Measurements from ENCODE around the gene PPP2R2C. TPM values are rescaled to one million over a fixed set of nuclear protein-coding genes. Genes with fewer than 3 reads are reported as not detected.

Gene PPP2R2C
- total and polyA plus RNA-seq, 9 of the 15 experiments (the other 6 are each of a cell fraction or from before 2014, with no cell fraction given) = 0.04 to 0.06 TPM; not detected in 7

- TF ChIP-seq TSHZ1 (CRISPR knock-in tag; IDR thresholded peaks at IDR 0.05) (no peak), CC2D1A (IDR thresholded peaks at IDR 0.05) (no peak), MAFK (IDR thresholded peaks at IDR 0.05; ENCODE audit: low read length) (no peak), MYNN (IDR thresholded peaks at IDR 0.05) (no peak), MYNN (CRISPR knock-in tag; IDR thresholded peaks at IDR 0.05) (no peak), NRF1 (conservative IDR thresholded peaks at IDR 0.05 in 1 of 2, IDR thresholded peaks at IDR 0.05 in 1 of 2) (no peak), PHTF2 (CRISPR knock-in tag; IDR thresholded peaks at IDR 0.05) (no peak), RCOR1 (IDR thresholded peaks at IDR 0.05; ENCODE audit: borderline replicate concordance in 1 of 2, low read depth in 2 of 2, low read length in 2 of 2) (0 out of 4 replicates have a peak, but pooled peaks of 1 of the 2 experiments have one; percentile 15), ZNF431 (CRISPR knock-in tag; IDR thresholded peaks at IDR 0.05) (no peak), MEIS2 (IDR thresholded peaks at IDR 0.05; ENCODE audit: partially characterized antibody) (no peak), CBX1 (IDR thresholded peaks at IDR 0.05; ENCODE audit: low read depth) (0 out of 2 replicates have a peak, but pooled peaks have one; percentile 41), ZNF518B (CRISPR knock-in tag; IDR thresholded peaks at IDR 0.05) (no peak), ZBTB9 (CRISPR knock-in tag; IDR thresholded peaks at IDR 0.05) (no peak), ZNF354B (CRISPR knock-in tag; IDR thresholded peaks at IDR 0.05) (no peak), BRF2 (IDR thresholded peaks at IDR 0.05; ENCODE audit: borderline replicate concordance, insufficient read depth, insufficient read length) (no peak), ZNF12 (CRISPR knock-in tag; IDR thresholded peaks at IDR 0.05) (no peak), ZBTB26 (CRISPR knock-in tag; IDR thresholded peaks at IDR 0.05) (no peak)
These were observed 78.6 kb downstream of the PPP2R2C start (continued) for GRCh38 chr4:6393544-6394475.
